Mesothelial cell of epicardium (in vitro differentiated cells): ENCODE measurements around the gene CEACAM5. TPM values are rescaled to one million over a fixed set of nuclear protein-coding genes. Genes with fewer than 3 reads are reported as not detected.

Experiments used
- DNase-seq, 2 experiments: peaks; one replicate each; pipeline ENCODE4 v3.0.0; 2021; ENCODE audit warnings: low spot score in 2 of 2; ENCODE audit not compliant: unreplicated experiment in 2 of 2
- H3K27ac Mint-ChIP-seq: 2 replicates; pipeline ENCODE4 v1.8.0; 2021; ENCODE audit warnings: mixed read lengths
- H3K27me3 Mint-ChIP-seq: 2 replicates; pipeline ENCODE4 v1.8.0; 2021; ENCODE audit warnings: low read depth, mixed read lengths
- H3K36me3 Mint-ChIP-seq: 2 replicates; pipeline ENCODE4 v1.8.0; 2021; ENCODE audit warnings: mixed read lengths
- H3K4me1 Mint-ChIP-seq: 2 replicates; pipeline ENCODE4 v1.8.0; 2021; ENCODE audit warnings: mixed read lengths
- H3K4me3 Mint-ChIP-seq: 2 replicates; pipeline ENCODE4 v1.8.0; 2021; ENCODE audit warnings: mild to moderate bottlenecking, moderate library complexity, mixed read lengths
- H3K9me3 Mint-ChIP-seq: 2 replicates; pipeline ENCODE4 v1.8.0; 2021; ENCODE audit warnings: mixed read lengths
- CTCF ChIP-seq: fragments of 200-600 bp; sonication (generic); IDR thresholded peaks from one replicate; pipeline ENCODE4 v1.5.0; 2021; ENCODE audit warnings: antibody characterized with exemption; ENCODE audit not compliant: unreplicated experiment
- total RNA-seq: library from RNA; stranded (reverse); gene quantifications from 3 replicates; pipeline ENCODE4 v1.2.1, GENCODE V29; 2021

The CEACAM5 gene
- total RNA-seq, 1 donor from 2014 or later: not detected

GRCh38 chr19:41739361-41739760 is 30.9 kb downstream of the CEACAM5 start:
- peaks cover 73% of the 10 kb centered on the region for H3K9me3 Mint-ChIP-seq
- H3K4me3 Mint-ChIP-seq: no peak overlapping the region
- no peak for DNase-seq
- no peaks in the 10 kb centered on the region for H3K36me3 Mint-ChIP-seq
- no peaks in the 10 kb centered on the region for H3K4me1 Mint-ChIP-seq
- no peaks in the 10 kb centered on the region for H3K27me3 Mint-ChIP-seq
- H3K27ac Mint-ChIP-seq: no peak overlapping the region
- TF ChIP-seq CTCF: no peak

GRCh38 chr19:41740415-41741243 is 32.2 kb downstream of the CEACAM5 start:
- no peaks in the 10 kb centered on the region for H3K36me3 Mint-ChIP-seq
- peaks cover 76% of the 10 kb centered on the region for H3K9me3 Mint-ChIP-seq
- H3K27ac Mint-ChIP-seq: no peak overlapping the region
- TF ChIP-seq CTCF: no peak
- no peaks in the 10 kb centered on the region for H3K27me3 Mint-ChIP-seq
- H3K4me3 Mint-ChIP-seq: no peak overlapping the region
- no peaks in the 10 kb centered on the region for H3K4me1 Mint-ChIP-seq
- DNase-seq: no peak

- no peaks in the 10 kb centered on the region for H3K4me1 Mint-ChIP-seq
- no peak overlapping the region for H3K4me3 Mint-ChIP-seq
Observed at GRCh38 chr19:41741244-41741554, 32.8 kb downstream of the CEACAM5 start.

GRCh38 chr19:41744850-41745249 is 36.4 kb downstream of the CEACAM5 start:
- Mint-ChIP-seq H3K4me1 (no peaks in the 10 kb centered on the region), H3K36me3 (no peaks in the 10 kb centered on the region), H3K4me3 (no peak overlapping the region), H3K27ac (no peak overlapping the region), H3K9me3 (peaks cover 75% of the 10 kb centered on the region), H3K27me3 (no peaks in the 10 kb centered on the region)
- DNase-seq: no peak
- no peak for TF ChIP-seq CTCF

More at GRCh38 chr19:41741244-41741554, 32.8 kb downstream of the CEACAM5 start:
- Mint-ChIP-seq H3K27ac (no peak overlapping the region), H3K36me3 (no peaks in the 10 kb centered on the region), H3K9me3 (peaks cover 76% of the 10 kb centered on the region), H3K27me3 (no peaks in the 10 kb centered on the region)
- TF ChIP-seq CTCF: no peak
- DNase-seq: no peak

GRCh38 chr19:41745756-41746155 is 37.3 kb downstream of the CEACAM5 start:
- Mint-ChIP-seq H3K4me1 (no peaks in the 10 kb centered on the region), H3K27me3 (no peaks in the 10 kb centered on the region), H3K4me3 (no peak overlapping the region), H3K36me3 (no peaks in the 10 kb centered on the region), H3K27ac (no peak overlapping the region), H3K9me3 (peaks cover 70% of the 10 kb centered on the region)
- TF ChIP-seq CTCF: no peak
- no peak for DNase-seq
